GM19351 (cell line): ENCODE measurements around the gene C11orf24.

Experiments used
- ATAC-seq: cut with Tn5 transposase; IDR thresholded peaks from one replicate; pipeline ENCODE4 v1.9.1; 2021; ENCODE audit warnings: mild to moderate bottlenecking, moderate library complexity; ENCODE audit not compliant: unreplicated experiment

Gene C11orf24

DNA sequence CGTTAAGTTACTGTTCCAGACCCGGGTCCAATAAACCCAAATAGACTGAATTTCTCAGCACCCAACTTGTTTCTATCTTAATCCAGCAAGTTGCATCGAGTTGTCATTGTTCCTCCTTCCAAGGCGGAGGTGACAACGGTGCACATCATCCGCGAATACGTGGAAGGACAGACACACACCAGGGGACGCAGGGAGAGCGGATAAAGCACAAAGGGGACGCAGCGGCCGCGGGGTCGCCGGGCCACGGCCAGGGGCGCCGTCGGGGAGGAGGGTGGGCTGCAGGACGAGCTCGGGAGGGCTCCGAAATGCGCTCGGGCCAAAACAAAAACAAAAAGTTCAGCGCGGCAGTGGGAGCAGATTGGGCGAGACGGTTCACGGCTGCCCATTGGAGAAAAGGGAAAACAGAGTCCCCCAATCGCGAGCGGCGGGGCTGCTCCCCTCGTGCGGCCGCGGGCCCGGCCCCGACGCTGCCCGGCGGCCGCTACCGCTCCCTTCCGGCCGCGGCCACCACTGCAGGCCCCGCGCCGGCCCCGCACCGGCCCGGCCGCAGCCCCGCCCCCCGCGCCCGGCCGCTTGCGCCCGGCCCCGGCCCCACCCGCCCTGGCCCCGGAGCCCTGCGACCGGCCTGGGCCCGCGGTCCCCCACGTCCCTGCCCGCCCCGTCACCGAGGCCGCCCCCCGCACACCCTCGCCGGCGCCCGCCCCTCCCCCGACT, 59.2 kb downstream of the C11orf24 start:
- ATAC-seq: no peak

DNA sequence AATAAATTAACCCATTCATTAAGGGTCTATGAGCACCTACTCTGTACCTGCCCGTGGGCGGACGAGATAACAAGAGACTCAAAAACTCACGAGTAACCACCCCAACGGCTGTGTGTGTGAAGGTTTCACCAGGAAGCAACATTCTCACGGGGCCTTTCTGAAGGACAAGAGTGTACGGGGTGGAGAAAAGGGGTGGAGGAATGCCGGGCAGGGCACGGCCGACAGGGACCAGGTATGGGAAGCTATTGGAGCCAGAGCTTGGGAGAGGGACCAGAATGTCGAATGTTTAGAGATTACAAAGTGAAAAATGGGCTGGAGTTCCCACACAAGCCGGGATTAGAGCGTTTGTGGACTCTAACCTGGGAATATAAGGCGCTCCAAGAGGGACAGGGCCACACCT, 60.2 kb downstream of the C11orf24 start:
- ATAC-seq: no peak
